PFSK-1 (cell line): ENCODE results near the gene HAUS3.

Experiments
- FOXP2 ChIP-seq: optimal IDR thresholded peaks from 2 replicates; pipeline ENCODE3; 2011; ENCODE audit warnings: borderline replicate concordance, control low read depth, inconsistent platforms; ENCODE audit not compliant: insufficient read depth; ENCODE audit errors: extremely low read length, extremely low read depth
- POLR2AphosphoS5 ChIP-seq: IDR thresholded peaks from 2 replicates; pipeline ENCODE4 v1.6.1; 2012; ENCODE audit warnings: low read depth, mild to moderate bottlenecking, control low read depth, low read length, moderate library complexity
- REST ChIP-seq, 2 experiments: IDR thresholded peaks; 2 replicates each; pipeline versions ENCODE4 v1.6.1 to v1.8.0; 2011 to 2012; ENCODE audit warnings: low read depth in 2 of 2, low read length in 2 of 2, control low read depth in 1 of 2, inconsistent platforms in 1 of 2, mild to moderate bottlenecking in 1 of 2, moderate library complexity in 1 of 2; ENCODE audit not compliant: insufficient read depth in 1 of 2
- SIN3A ChIP-seq: IDR thresholded peaks from 2 replicates; pipeline ENCODE4 v1.6.1; 2012; ENCODE audit warnings: mild to moderate bottlenecking, low read length, moderate library complexity, borderline replicate concordance; ENCODE audit not compliant: insufficient read depth
- TAF1 ChIP-seq: IDR thresholded peaks from 2 replicates; pipeline ENCODE4 v1.6.1; 2012; ENCODE audit warnings: low read length, control low read depth, borderline replicate concordance; ENCODE audit not compliant: insufficient read depth

DNA sequence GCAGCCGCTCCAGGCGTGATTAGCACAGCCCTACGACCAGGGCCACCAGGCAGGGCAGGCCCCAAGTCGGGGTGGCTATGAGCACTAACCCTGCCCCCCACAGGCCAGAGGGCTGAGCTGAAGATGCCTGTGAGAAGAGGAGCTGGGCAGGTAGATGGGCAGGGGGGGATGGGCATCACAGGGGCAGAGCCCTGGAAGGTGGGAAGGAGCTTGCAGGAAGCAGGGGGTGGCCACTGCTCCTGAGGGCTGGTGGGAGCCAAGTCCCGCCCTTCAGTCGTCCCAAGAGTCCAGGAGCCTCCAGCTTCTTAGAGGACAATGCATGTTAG, 27.2 kb upstream of the HAUS3 start:
- TF ChIP-seq POLR2AphosphoS5, result no peak
- TF ChIP-seq REST (IDR thresholded peaks at IDR 0.05; ENCODE audit: insufficient read depth in 1 of 2, low read depth in 2 of 2, low read length in 2 of 2), result no peak
- no peak for TF ChIP-seq SIN3A
- no peak for TF ChIP-seq TAF1
- no peak for TF ChIP-seq FOXP2
